H1 (cell line): ENCODE measurements around the gene HS6ST3. TPM values are rescaled to one million over a fixed set of nuclear protein-coding genes. Genes with fewer than 3 reads are reported as not detected.

Source experiments
- CTCF ChIA-PET: fragments of 300-600 bp; sonication (Branson Sonifier 250); formaldehyde crosslinking; loops from one replicate; lab custom pipeline; 2021; ENCODE audit not compliant: partially characterized antibody; lab: Charles Lee
- POLR2A ChIA-PET: fragments of 300-600 bp; sonication (Branson Sonifier 250); formaldehyde crosslinking; loops from one replicate; lab custom pipeline; 2021; ENCODE audit warnings: inconsistent platforms; ENCODE audit not compliant: partially characterized antibody; lab: Charles Lee
- DNase-seq, 2 experiments: peaks; one replicate each; pipeline versions ENCODE4 v3.0.0 to v3.0.0-alpha.2; 2010 to 2022; ENCODE audit warnings: low spot score in 2 of 2, low read depth in 1 of 2, mixed read lengths in 1 of 2
- FAIRE-seq: peaks from 2 replicates; lab custom pipeline; 2011; peaks lifted over from hg19 to GRCh38; lab: Jason Lieb, UNC
- H2AFZ ChIP-seq: 2 replicates; pipeline ENCODE4 v1.8.1; 2012; ENCODE audit warnings: low read length, inconsistent platforms
- H2AK5ac ChIP-seq: 2 replicates; pipeline ENCODE4 v1.6.1; 2013; ENCODE audit warnings: low read depth, low read length
- H2BK120ac ChIP-seq: replicated peaks from 2 replicates; pipeline ENCODE3; 2013; ENCODE audit warnings: low read depth, low read length, inconsistent platforms
- H2BK12ac ChIP-seq: 2 replicates; pipeline ENCODE4 v1.6.1; 2013; ENCODE audit warnings: low read depth, low read length
- H2BK15ac ChIP-seq: 2 replicates; pipeline ENCODE4 v1.6.1; 2013; ENCODE audit warnings: low read length
- H2BK20ac ChIP-seq: 2 replicates; pipeline ENCODE4 v1.6.1; 2013; ENCODE audit warnings: low read length
- H2BK5ac ChIP-seq: 2 replicates; pipeline ENCODE4 v1.6.1; 2013; ENCODE audit warnings: low read depth, low read length
- H3K14ac ChIP-seq: 2 replicates; pipeline ENCODE4 v1.6.1; 2013; ENCODE audit warnings: inconsistent platforms; ENCODE audit not compliant: insufficient read length
- H3K18ac ChIP-seq: 2 replicates; pipeline ENCODE4 v1.6.1; 2013; ENCODE audit warnings: low read length; ENCODE audit errors: extremely low read depth
- H3K23ac ChIP-seq: 2 replicates; pipeline ENCODE4 v1.6.1; 2013; ENCODE audit warnings: inconsistent platforms; ENCODE audit not compliant: insufficient read length
- H3K23me2 ChIP-seq: 2 replicates; pipeline ENCODE4 v1.6.1; 2013; ENCODE audit warnings: low read depth, low read length
- H3K27ac ChIP-seq: 2 replicates; pipeline ENCODE4 v1.6.1; 2011; ENCODE audit warnings: low read depth, low read length, inconsistent platforms
- H3K27me3 ChIP-seq, 4 experiments: replicated peaks in 1 of 4; 1 replicate in 1 of 4; 2 replicates in 3 of 4; pipeline versions ENCODE4 v1.6.1 to v1.8.1; 2011 to 2013; ENCODE audit warnings: low read length in 3 of 4, mild to moderate bottlenecking in 3 of 4, inconsistent platforms in 2 of 4, mixed read lengths in 2 of 4, moderate library complexity in 1 of 4; ENCODE audit not compliant: control insufficient read depth in 3 of 4, insufficient read depth in 3 of 4; ENCODE audit errors: extremely low read depth in 1 of 4
- H3K36me3 ChIP-seq, 4 experiments: 2 replicates each; pipeline versions ENCODE4 v1.6.1 to v1.8.1; 2011 to 2013; ENCODE audit warnings: mild to moderate bottlenecking in 4 of 4, low read length in 3 of 4, moderate library complexity in 2 of 4, control low read depth in 1 of 4, inconsistent platforms in 1 of 4; ENCODE audit not compliant: insufficient read depth in 4 of 4, control insufficient read depth in 2 of 4
- H3K4ac ChIP-seq: replicated peaks from 2 replicates; pipeline ENCODE3; 2013; ENCODE audit warnings: low read length, low read depth, mixed read lengths, inconsistent platforms; ENCODE audit not compliant: insufficient read length
- H3K4me1 ChIP-seq, 4 experiments: replicated peaks in 1 of 4; 1 replicate in 1 of 4; 2 replicates in 3 of 4; pipeline versions ENCODE4 v1.6.1 to v1.8.1; 2011 to 2013; ENCODE audit warnings: low read length in 3 of 4, inconsistent platforms in 2 of 4, mixed read lengths in 1 of 4; ENCODE audit not compliant: insufficient read depth in 4 of 4, control insufficient read depth in 3 of 4
- H3K4me2 ChIP-seq, 2 experiments: 2 replicates each; pipeline versions ENCODE4 v1.6.1 to v1.8.1; 2011 to 2013; ENCODE audit warnings: low read depth in 2 of 2, low read length in 2 of 2, control low read depth in 1 of 2, inconsistent platforms in 1 of 2, mild to moderate bottlenecking in 1 of 2; ENCODE audit not compliant: insufficient read depth in 1 of 2
- H3K4me3 ChIP-seq, 4 experiments: fragments of 200-600, 300-600 bp in 1 of 4; sonication (generic), shearing (Covaris generic), sonication (Bioruptor Twin) in 1 of 4; 2 replicates each; pipeline versions ENCODE4 v1.5.1 to v1.8.1; 2011 to 2016; ENCODE audit warnings: low read length in 4 of 4, low read depth in 3 of 4, control low read depth in 2 of 4, inconsistent platforms in 2 of 4, mild to moderate bottlenecking in 2 of 4, mixed read lengths in 1 of 4, moderate library complexity in 1 of 4; ENCODE audit not compliant: insufficient read depth in 2 of 4; ENCODE audit errors: extremely low read depth in 1 of 4
- H3K56ac ChIP-seq: replicated peaks from 2 replicates; pipeline ENCODE3; 2013; ENCODE audit warnings: low read depth, mild to moderate bottlenecking, mixed read lengths, low read length, inconsistent platforms; ENCODE audit not compliant: insufficient read length
- H3K79me1 ChIP-seq: 2 replicates; pipeline ENCODE4 v1.6.1; 2013; ENCODE audit warnings: low read depth, low read length, control low read depth
- H3K79me2 ChIP-seq, 2 experiments: 2 replicates each; pipeline versions ENCODE4 v1.6.1 to v1.8.1; 2012 to 2013; ENCODE audit warnings: low read length in 2 of 2, mild to moderate bottlenecking in 2 of 2, inconsistent platforms in 1 of 2; ENCODE audit not compliant: insufficient read depth in 2 of 2, control insufficient read depth in 1 of 2
- H3K9ac ChIP-seq, 4 experiments: replicated peaks in 1 of 4; 1 replicate in 1 of 4; 2 replicates in 3 of 4; pipeline versions ENCODE4 v1.6.1 to v1.8.1; 2011 to 2013; ENCODE audit warnings: low read depth in 3 of 4, low read length in 3 of 4, control low read depth in 2 of 4, mild to moderate bottlenecking in 2 of 4, moderate library complexity in 2 of 4, inconsistent platforms in 1 of 4; ENCODE audit errors: extremely low read depth in 1 of 4
- H3K9me3 ChIP-seq, 2 experiments: 2 replicates each; pipeline versions ENCODE4 v1.6.1 to v1.8.1; 2012 to 2013; ENCODE audit warnings: mild to moderate bottlenecking in 2 of 2, moderate library complexity in 2 of 2, control low read depth in 1 of 2, inconsistent platforms in 1 of 2, low read depth in 1 of 2, low read length in 1 of 2, mixed read lengths in 1 of 2; ENCODE audit not compliant: insufficient read depth in 2 of 2
- H4K20me1 ChIP-seq, 2 experiments: replicated peaks in 1 of 2; 2 replicates each; pipeline versions ENCODE3 to v1.8.1; 2011 to 2013; ENCODE audit warnings: inconsistent platforms in 2 of 2, low read length in 2 of 2, mild to moderate bottlenecking in 1 of 2; ENCODE audit not compliant: insufficient read depth in 2 of 2, control insufficient read depth in 1 of 2
- H4K5ac ChIP-seq: 2 replicates; pipeline ENCODE4 v1.6.1; 2013; ENCODE audit warnings: low read length, low read depth, mixed read lengths, inconsistent platforms; ENCODE audit not compliant: insufficient read length
- H4K8ac ChIP-seq: 2 replicates; pipeline ENCODE4 v1.8.0; 2013; ENCODE audit warnings: mild to moderate bottlenecking, moderate library complexity, low read length, inconsistent platforms; ENCODE audit not compliant: insufficient read depth; ENCODE audit errors: extremely low read depth
- H4K91ac ChIP-seq: replicated peaks from 2 replicates; pipeline ENCODE3; 2013; ENCODE audit warnings: low read length, mixed read lengths, inconsistent platforms; ENCODE audit not compliant: insufficient read length
- CEBPB ChIP-seq: IDR thresholded peaks from 2 replicates; pipeline ENCODE4 v1.6.1; 2012; ENCODE audit warnings: low read depth, low read length
- CREB1 ChIP-seq: IDR thresholded peaks from 2 replicates; pipeline ENCODE4 v1.6.1; 2012; ENCODE audit warnings: inconsistent platforms
- E2F6 ChIP-seq: IDR thresholded peaks from 2 replicates; pipeline ENCODE4 v1.6.1; 2012; ENCODE audit warnings: inconsistent platforms
- HDAC6 ChIP-seq: IDR thresholded peaks from one replicate; pipeline ENCODE4 v1.7.1; 2012; ENCODE audit warnings: low read depth, mild to moderate bottlenecking, inconsistent platforms, low read length, moderate library complexity
- MAFK ChIP-seq: IDR thresholded peaks from 2 replicates; pipeline ENCODE4 v1.6.1; 2012; ENCODE audit warnings: low read depth, mild to moderate bottlenecking, improper control_type of control experiment, low read length
- NANOG ChIP-seq: IDR thresholded peaks from 2 replicates; pipeline ENCODE4 v1.6.1; 2011; ENCODE audit warnings: low read length, low read depth, mild to moderate bottlenecking, inconsistent platforms; ENCODE audit not compliant: insufficient read depth, poor library complexity, severe bottlenecking
- NRF1 ChIP-seq: IDR thresholded peaks from 2 replicates; pipeline ENCODE4 v1.6.1; 2011; ENCODE audit warnings: mild to moderate bottlenecking, low read depth, low read length, improper control_type of control experiment
- PHF8 ChIP-seq: fragments of 200-600 bp; sonication (generic); conservative IDR thresholded peaks from 2 replicates; pipeline ENCODE4 v1.7.1; 2012; ENCODE audit warnings: low read depth, mild to moderate bottlenecking, inconsistent platforms, low read length, moderate library complexity
- RAD21 ChIP-seq, 2 experiments: IDR thresholded peaks in 1 of 2; conservative IDR thresholded peaks in 1 of 2; 2 replicates each; pipeline ENCODE4 v1.6.1; 2011; ENCODE audit warnings: low read depth in 2 of 2, low read length in 2 of 2, improper control_type of control experiment in 1 of 2, inconsistent platforms in 1 of 2, mild to moderate bottlenecking in 1 of 2, moderate library complexity in 1 of 2
- SP4 ChIP-seq: IDR thresholded peaks from 2 replicates; pipeline ENCODE4 v1.6.1; 2012; ENCODE audit warnings: low read length, inconsistent platforms
- TAF7 ChIP-seq: optimal IDR thresholded peaks from 2 replicates; pipeline ENCODE3; 2011; ENCODE audit warnings: low read depth, mild to moderate bottlenecking, inconsistent platforms, low read length, moderate library complexity, borderline replicate concordance
- TEAD4 ChIP-seq: IDR thresholded peaks from 2 replicates; pipeline ENCODE4 v1.6.1; 2012; ENCODE audit warnings: low read depth, low read length, inconsistent platforms, mixed read lengths
- WGBS, 2 experiments: shearing (Covaris generic) in 1 of 2; methylation state at CpG; one replicate each; pipeline versions ENCODE4 v1.1.6 to v1.1.7; 2013 to 2015; ENCODE audit warnings: low lambda C conversion rate in 2 of 2, mixed read lengths in 2 of 2, inconsistent platforms in 1 of 2, low coverage in 1 of 2, missing lambda C conversion rate in 1 of 2; ENCODE audit not compliant: insufficient replicate concordance in 2 of 2, insufficient coverage in 1 of 2, insufficient read length in 1 of 2; ENCODE audit errors: extremely low coverage in 1 of 2, missing lambda C conversion rate in 1 of 2; 5-methylcytosine and 5-hydroxymethylcytosine counted together
- polyA plus RNA-seq, 7 experiments: library from polyadenylated mRNA; depleted of rRNA in 3 of 7; stranded (reverse) in 5 of 7; unstranded in 2 of 7; fragments of >200 nt in 5 of 7; fragments of 200-250 nt in 2 of 7; gene quantifications; 1 replicate in 5 of 7; 2 replicates in 1 of 7; 4 replicates in 1 of 7; pipeline versions ENCODE4 v1.2.1 to v1.2.3, GENCODE V29; 2011 to 2013; ENCODE audit warnings: missing spikeins in 2 of 7, mixed read lengths in 2 of 7
- total RNA-seq: library from RNA; stranded (reverse); fragmentation: NEBNext Ultra II Directional; extraction: Animal tissue kit (Norgen Biotek cat#: 25700); gene quantifications from 2 replicates; pipeline ENCODE4 v1.2.1, GENCODE V29; 2021
- TF ChIP-seq, protein P1 (sequence below): IDR thresholded peaks from 2 replicates; pipeline ENCODE4 v1.6.1; 2011; ENCODE audit warnings: low read length, improper control_type of control experiment

HS6ST3 gene
- total and polyA plus RNA-seq, 2 of the 8 experiments (the other 6 are each of a cell fraction or from before 2014, with no cell fraction given) = 0.45 to 1.2 TPM

- Histone ChIP-seq H2BK5ac (no peak overlapping the region), H3K4me1 (no peaks in the 10 kb centered on the region), H3K36me3 (no peaks in the 10 kb centered on the region), H4K5ac (no peak overlapping the region), H3K27ac (no peak overlapping the region), H2AFZ (no peak overlapping the region), H3K79me2 (no peaks in the 10 kb centered on the region), H3K27me3 (no peaks in the 10 kb centered on the region), H3K4ac (no peak overlapping the region), H4K91ac (no peak overlapping the region), H3K79me1 (no peaks in the 10 kb centered on the region), H2BK20ac (no peak overlapping the region), H3K9ac (no peak overlapping the region), H2AK5ac (no peak overlapping the region), H3K9me3 (no peaks in the 10 kb centered on the region), H3K4me3 (no peak overlapping the region), H3K4me2 (no peak overlapping the region), H3K18ac (no peak overlapping the region), H4K8ac (no peak overlapping the region), H3K23me2 (no peaks in the 10 kb centered on the region), H2BK12ac (no peak overlapping the region), H3K23ac (no peak overlapping the region), H4K20me1 (no peaks in the 10 kb centered on the region), H3K14ac (no peak overlapping the region), H2BK120ac (no peak overlapping the region), H3K56ac (no peak overlapping the region), H2BK15ac (no peak overlapping the region)
- ChIA-PET CTCF (interaction anchor here (1.0 to 1.1 kb wide), 2 partner anchors 12 to 34 kb away, joined by 3 to 4 read pairs; no protein-coding TSS in a partner anchor), POLR2A (no interaction called here)
- DNase-seq = no peak
- no peak for FAIRE-seq
- WGBS, 2 experiments = 93% methylated on average over 3 of the region's 3 CpGs; no CpG with 5 or more reads in 1 of the 2 experiments
- TF ChIP-seq MAFK (no peak), NRF1 (no peak), RAD21 (IDR thresholded peaks at IDR 0.05 in 1 of 2, conservative IDR thresholded peaks at IDR 0.05 in 1 of 2; ENCODE audit: low read depth in 2 of 2, low read length in 2 of 2) (no peak), CREB1 (no peak), HDAC6 (no peak), TAF7 (no peak), SP4 (no peak), E2F6 (no peak), TEAD4 (no peak), PHF8 (no peak), CEBPB (no peak), NANOG (no peak)
- TF ChIP-seq, protein P1, sequence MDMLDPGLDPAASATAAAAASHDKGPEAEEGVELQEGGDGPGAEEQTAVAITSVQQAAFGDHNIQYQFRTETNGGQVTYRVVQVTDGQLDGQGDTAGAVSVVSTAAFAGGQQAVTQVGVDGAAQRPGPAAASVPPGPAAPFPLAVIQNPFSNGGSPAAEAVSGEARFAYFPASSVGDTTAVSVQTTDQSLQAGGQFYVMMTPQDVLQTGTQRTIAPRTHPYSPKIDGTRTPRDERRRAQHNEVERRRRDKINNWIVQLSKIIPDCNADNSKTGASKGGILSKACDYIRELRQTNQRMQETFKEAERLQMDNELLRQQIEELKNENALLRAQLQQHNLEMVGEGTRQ = no peak
These were observed 693.6 kb downstream of the HS6ST3 start for GRCh38 chr13:96783511-96783910.
